GM12878 (cell line): ENCODE measurements around the gene PITPNC1. TPM values are rescaled to one million over a fixed set of nuclear protein-coding genes. Genes with fewer than 3 reads are reported as not detected.

ENCODE experiments used
- ATAC-seq: fragments of 200-7000 bp; cut with Tn5 transposase; 3 replicates; pipeline ENCODE4 v1.9.1; 2020; ENCODE audit warnings: mild to moderate bottlenecking, moderate library complexity
- BruUV-seq: library from RNA; stranded (reverse); fragments of 400-500 nt; replicated peaks from 2 replicates; lab custom pipeline; 2021; lab: Mats Ljungman, UMichigan
- CTCF ChIA-PET: fragments of 300-600 bp; sonication (Branson Sonifier 250); formaldehyde crosslinking; extraction: SDS; loops from one replicate; lab custom pipeline; 2021; ENCODE audit warnings: inconsistent platforms; lab: Yijun Ruan, JAX
- POLR2A ChIA-PET: fragments of 350-600 bp; formaldehyde crosslinking; extraction: SDS; loops from one replicate; lab custom pipeline; 2021; ENCODE audit warnings: inconsistent platforms; lab: Charles Lee
- RAD21 ChIA-PET: fragments of 300-600 bp; sonication (Branson Sonifier 250); formaldehyde crosslinking; loops from one replicate; lab custom pipeline; 2023; ENCODE audit warnings: antibody characterized with exemption; ENCODE audit not compliant: unreplicated experiment; lab: Charles Lee
- SMC1A ChIA-PET: fragments of 300-600 bp; sonication (Branson Sonifier 250); formaldehyde crosslinking; loops from one replicate; lab custom pipeline; 2023; ENCODE audit not compliant: unreplicated experiment, uncharacterized antibody; lab: Charles Lee
- DNase-seq: peaks from one replicate; pipeline ENCODE4 v3.0.0-alpha.2; 2011; ENCODE audit warnings: low read depth, low spot score
- FAIRE-seq: peaks from 3 replicates; lab custom pipeline; 2011; peaks lifted over from hg19 to GRCh38; lab: Jason Lieb, UNC
- H2AFZ ChIP-seq: 2 replicates; pipeline ENCODE4 v1.6.0; 2011; ENCODE audit warnings: low read depth, low read length, control low read depth; ENCODE audit not compliant: control insufficient read depth
- H3K27ac ChIP-seq: 2 replicates; pipeline ENCODE4 v1.5.1; 2011; ENCODE audit warnings: control low read depth; ENCODE audit not compliant: control insufficient read depth, insufficient read depth
- H3K27me3 ChIP-seq, 2 experiments: replicated peaks in 1 of 2; 2 replicates each; pipeline versions ENCODE4 v1.6.0 to v1.6.1; 2011; ENCODE audit warnings: low read length in 1 of 2; ENCODE audit not compliant: control insufficient read depth in 2 of 2, insufficient read depth in 2 of 2
- H3K36me3 ChIP-seq, 2 experiments: 2 replicates each; pipeline ENCODE4 v1.5.1; 2011; ENCODE audit warnings: low read length in 1 of 2; ENCODE audit not compliant: control insufficient read depth in 2 of 2, insufficient read depth in 2 of 2
- H3K4me1 ChIP-seq: 2 replicates; pipeline ENCODE4 v1.6.1; 2011; ENCODE audit warnings: mild to moderate bottlenecking, low read length, moderate library complexity, mixed read lengths; ENCODE audit not compliant: control insufficient read depth, insufficient read depth
- H3K4me2 ChIP-seq: 2 replicates; pipeline ENCODE4 v1.6.0; 2011; ENCODE audit warnings: control low read depth; ENCODE audit not compliant: control insufficient read depth, insufficient read depth
- H3K4me3 ChIP-seq: fragments of 200-600 bp; sonication (generic); 2 replicates; pipeline ENCODE4 v1.5.1; 2016
- H3K79me2 ChIP-seq: 2 replicates; pipeline ENCODE4 v1.6.0; 2011; ENCODE audit warnings: low read length; ENCODE audit not compliant: control insufficient read depth, insufficient read depth
- H3K9ac ChIP-seq: 2 replicates; pipeline ENCODE4 v1.8.0; 2011; ENCODE audit warnings: low read length, control low read depth, mixed read lengths; ENCODE audit not compliant: control insufficient read depth, insufficient read depth
- H3K9me3 ChIP-seq: replicated peaks from 3 replicates; pipeline ENCODE4 v1.5.1; 2011; ENCODE audit warnings: mild to moderate bottlenecking, low read length; ENCODE audit not compliant: control insufficient read depth, insufficient read depth
- H4K20me1 ChIP-seq: 2 replicates; pipeline ENCODE4 v1.6.0; 2011; ENCODE audit not compliant: control insufficient read depth, insufficient read depth
- ESRRA ChIP-seq: IDR thresholded peaks from 2 replicates; pipeline ENCODE4 v1.6.1; 2012; ENCODE audit warnings: mild to moderate bottlenecking, low read length, improper control_type of control experiment
- FOXM1 ChIP-seq: IDR thresholded peaks from 2 replicates; pipeline ENCODE4 v1.6.1; 2012; ENCODE audit warnings: low read depth, mild to moderate bottlenecking, inconsistent platforms, low read length, moderate library complexity
- MAX ChIP-seq: IDR thresholded peaks from 2 replicates; pipeline ENCODE4 v1.6.1; 2012; ENCODE audit warnings: low read depth, low read length, improper control_type of control experiment
- MEF2A ChIP-seq: IDR thresholded peaks from 2 replicates; pipeline ENCODE4 v1.6.1; 2011; ENCODE audit warnings: low read depth, mild to moderate bottlenecking, low read length, moderate library complexity; ENCODE audit not compliant: insufficient read depth
- MYC ChIP-seq: IDR thresholded peaks from 2 replicates; pipeline ENCODE4 v1.6.1; 2011; ENCODE audit warnings: mild to moderate bottlenecking, low read length, moderate library complexity, inconsistent platforms; ENCODE audit not compliant: insufficient read depth, insufficient replicate concordance, insufficient read length, severe bottlenecking
- NFIC ChIP-seq: IDR thresholded peaks from 2 replicates; pipeline ENCODE4 v1.6.1; 2012; ENCODE audit warnings: low read depth, mild to moderate bottlenecking, inconsistent platforms, low read length, moderate library complexity
- NR2F1 ChIP-seq: fragments of 450-650 bp; conservative IDR thresholded peaks from 2 replicates; pipeline ENCODE4 v1.6.1; 2017; ENCODE audit warnings: mild to moderate bottlenecking
- PML ChIP-seq: IDR thresholded peaks from 2 replicates; pipeline ENCODE4 v1.6.1; 2012; ENCODE audit warnings: low read length, inconsistent platforms
- RAD51 ChIP-seq: fragments of 450-650 bp; IDR thresholded peaks from 2 replicates; pipeline ENCODE4 v1.6.1; 2016; ENCODE audit warnings: moderate library complexity, mild to moderate bottlenecking, inconsistent platforms
- RCOR1 ChIP-seq: conservative IDR thresholded peaks from 2 replicates; pipeline ENCODE4 v1.6.1; 2012; ENCODE audit warnings: low read depth, low read length, improper control_type of control experiment
- TCF3 ChIP-seq: IDR thresholded peaks from 2 replicates; pipeline ENCODE4 v1.6.1; 2012; ENCODE audit warnings: low read depth, mild to moderate bottlenecking, low read length, borderline replicate concordance; ENCODE audit not compliant: insufficient read depth
- WGBS: methylation state at CpG from one replicate; pipeline ENCODE4 v1.1.6; 2016; ENCODE audit warnings: low lambda C conversion rate; ENCODE audit not compliant: insufficient replicate concordance, insufficient coverage; ENCODE audit errors: missing lambda C conversion rate; 5-methylcytosine and 5-hydroxymethylcytosine counted together
- in situ Hi-C: fragments of 300-500 bp; cut with MboI; formaldehyde crosslinking; loops from 9 replicates; pipeline ENCODE4 v1.14.3; 2018; ENCODE audit warnings: mixed read lengths
- intact Hi-C: fragments of 100-400 bp; cut with micrococcal nuclease; formaldehyde crosslinking; loops from one replicate; pipeline ENCODE4 v1.14.2; 2022; ENCODE audit not compliant: unreplicated experiment
- polyA plus RNA-seq, 11 experiments: library from polyadenylated mRNA; depleted of rRNA in 4 of 11; unstranded in 6 of 11; stranded (reverse) in 5 of 11; fragments of >200 nt; fragmentation: Nextera tagmentation in 4 of 11; fragmentation: Illumina TruSeq in 1 of 11; extraction: Ambion mirVana in 4 of 11; extraction: Trizol in 1 of 11; gene quantifications; 1 replicate in 1 of 11; 2 replicates in 10 of 11; pipeline versions ENCODE4 v1.2.1 to v1.2.3, GENCODE V29; 2011 to 2016; ENCODE audit warnings: inconsistent platforms in 2 of 11, missing spikeins in 2 of 11, low read depth in 1 of 11
- total RNA-seq, 4 experiments: library from RNA; depleted of rRNA in 3 of 4; stranded (reverse); fragments of >200 nt in 3 of 4; fragmentation: Illumina TruSeq in 1 of 4; extraction: Trizol in 1 of 4; gene quantifications; 2 replicates each; pipeline versions ENCODE4 v1.2.1 to v1.2.3, GENCODE V29; 2013 to 2021
- TF ChIP-seq, protein P1 (sequence below): fragments of 450-650 bp; IDR thresholded peaks from 2 replicates; pipeline ENCODE4 v1.6.1; 2016; ENCODE audit warnings: mild to moderate bottlenecking, moderate library complexity, borderline replicate concordance
- TF ChIP-seq, protein P2 (sequence below): IDR thresholded peaks from 2 replicates; pipeline ENCODE4 v1.6.1; 2011; ENCODE audit warnings: mild to moderate bottlenecking, low read depth, low read length, moderate library complexity; ENCODE audit not compliant: insufficient replicate concordance

Gene PITPNC1
- total and polyA plus RNA-seq, 10 of the 15 experiments (the other 5 are each of a cell fraction or from before 2014, with no cell fraction given): 12.2 to 62.4 (median 47.3) TPM

DNA sequence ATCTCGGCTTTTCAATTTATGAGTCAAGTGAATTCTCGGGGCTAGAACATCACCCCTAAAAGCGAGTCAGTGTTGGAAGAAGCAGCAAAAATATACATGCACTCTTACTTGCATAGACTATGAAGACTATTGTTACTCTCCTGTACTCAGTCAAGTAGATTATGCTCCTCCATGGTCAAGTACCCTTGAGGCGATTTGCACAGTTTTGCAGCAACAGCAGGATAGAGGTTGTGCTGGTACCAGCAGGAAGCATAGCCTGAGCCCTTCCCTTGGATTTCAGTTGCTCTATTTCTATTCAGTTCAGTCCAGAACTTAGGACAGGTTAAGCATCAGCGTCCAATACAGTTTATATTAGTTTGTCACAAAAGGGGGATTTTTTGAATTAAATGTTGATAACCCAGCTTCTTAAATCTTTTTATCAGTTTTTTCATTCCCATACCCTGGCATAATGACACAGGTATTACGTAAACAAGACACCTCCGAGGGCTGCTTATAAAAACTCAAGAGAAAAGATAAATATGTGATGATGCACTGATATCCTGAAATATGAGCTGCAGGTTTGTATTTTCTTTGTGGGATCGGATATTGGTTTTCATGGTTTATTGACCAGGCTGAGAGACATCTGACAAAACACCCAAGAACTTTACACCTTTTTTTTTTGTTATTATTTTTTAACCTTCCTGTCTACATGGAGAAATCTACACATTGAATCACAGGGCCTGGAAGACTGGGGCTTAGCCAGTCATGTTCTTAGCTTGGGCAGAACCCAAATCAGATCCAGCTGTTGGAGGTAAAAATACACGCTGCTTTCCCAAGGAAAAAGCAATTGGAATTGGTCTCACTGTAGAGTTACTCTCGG lies 144.1 kb downstream of the PITPNC1 start:
- Histone ChIP-seq H3K4me3 (peak overlapping the region; percentile 26; the same call in 1 of the 2 replicates), H3K36me3 (no peaks in the 10 kb centered on the region), H3K27ac (no peak overlapping the region), H4K20me1 (no peaks in the 10 kb centered on the region), H3K79me2 (peaks cover 12% of the 10 kb centered on the region), H3K4me1 (peaks cover 36% of the 10 kb centered on the region), H2AFZ (no peak overlapping the region), H3K9me3 (no peaks in the 10 kb centered on the region; the same call in 1 of the 3 replicates), H3K4me2 (peak overlapping the region; percentile 58; the same call in 1 of the 2 replicates), H3K9ac (no peak overlapping the region), H3K27me3 (no peaks in the 10 kb centered on the region)
- ChIA-PET RAD21 (interaction anchor here (1.1 kb wide), 1 partner anchor 142 kb away, joined by 3 read pairs; no protein-coding TSS in a partner anchor), CTCF (interaction anchor here (1.3 kb wide), 2 partner anchors 25 to 65 kb away, joined by 3 read pairs; no protein-coding TSS in a partner anchor), SMC1A (interaction anchor here (0.7 to 2.8 kb wide), 6 partner anchors 11 to 221 kb away, joined by 3 to 7 read pairs (median 3); no protein-coding TSS in a partner anchor), POLR2A (no interaction called here)
- no peak for TF ChIP-seq PML
- TF ChIP-seq, protein P1, sequence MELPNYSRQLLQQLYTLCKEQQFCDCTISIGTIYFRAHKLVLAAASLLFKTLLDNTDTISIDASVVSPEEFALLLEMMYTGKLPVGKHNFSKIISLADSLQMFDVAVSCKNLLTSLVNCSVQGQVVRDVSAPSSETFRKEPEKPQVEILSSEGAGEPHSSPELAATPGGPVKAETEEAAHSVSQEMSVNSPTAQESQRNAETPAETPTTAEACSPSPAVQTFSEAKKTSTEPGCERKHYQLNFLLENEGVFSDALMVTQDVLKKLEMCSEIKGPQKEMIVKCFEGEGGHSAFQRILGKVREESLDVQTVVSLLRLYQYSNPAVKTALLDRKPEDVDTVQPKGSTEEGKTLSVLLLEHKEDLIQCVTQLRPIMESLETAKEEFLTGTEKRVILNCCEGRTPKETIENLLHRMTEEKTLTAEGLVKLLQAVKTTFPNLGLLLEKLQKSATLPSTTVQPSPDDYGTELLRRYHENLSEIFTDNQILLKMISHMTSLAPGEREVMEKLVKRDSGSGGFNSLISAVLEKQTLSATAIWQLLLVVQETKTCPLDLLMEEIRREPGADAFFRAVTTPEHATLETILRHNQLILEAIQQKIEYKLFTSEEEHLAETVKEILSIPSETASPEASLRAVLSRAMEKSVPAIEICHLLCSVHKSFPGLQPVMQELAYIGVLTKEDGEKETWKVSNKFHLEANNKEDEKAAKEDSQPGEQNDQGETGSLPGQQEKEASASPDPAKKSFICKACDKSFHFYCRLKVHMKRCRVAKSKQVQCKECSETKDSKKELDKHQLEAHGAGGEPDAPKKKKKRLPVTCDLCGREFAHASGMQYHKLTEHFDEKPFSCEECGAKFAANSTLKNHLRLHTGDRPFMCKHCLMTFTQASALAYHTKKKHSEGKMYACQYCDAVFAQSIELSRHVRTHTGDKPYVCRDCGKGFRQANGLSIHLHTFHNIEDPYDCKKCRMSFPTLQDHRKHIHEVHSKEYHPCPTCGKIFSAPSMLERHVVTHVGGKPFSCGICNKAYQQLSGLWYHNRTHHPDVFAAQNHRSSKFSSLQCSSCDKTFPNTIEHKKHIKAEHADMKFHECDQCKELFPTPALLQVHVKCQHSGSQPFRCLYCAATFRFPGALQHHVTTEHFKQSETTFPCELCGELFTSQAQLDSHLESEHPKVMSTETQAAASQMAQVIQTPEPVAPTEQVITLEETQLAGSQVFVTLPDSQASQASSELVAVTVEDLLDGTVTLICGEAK: no peak
- TF ChIP-seq TCF3: no peak
- no peak for TF ChIP-seq FOXM1
- no peak for TF ChIP-seq RAD51
- no peak for TF ChIP-seq MAX
- no peak for TF ChIP-seq RCOR1
- TF ChIP-seq ESRRA: no peak
- no peak for TF ChIP-seq NR2F1
- TF ChIP-seq NFIC: no peak
- TF ChIP-seq, protein P2, sequence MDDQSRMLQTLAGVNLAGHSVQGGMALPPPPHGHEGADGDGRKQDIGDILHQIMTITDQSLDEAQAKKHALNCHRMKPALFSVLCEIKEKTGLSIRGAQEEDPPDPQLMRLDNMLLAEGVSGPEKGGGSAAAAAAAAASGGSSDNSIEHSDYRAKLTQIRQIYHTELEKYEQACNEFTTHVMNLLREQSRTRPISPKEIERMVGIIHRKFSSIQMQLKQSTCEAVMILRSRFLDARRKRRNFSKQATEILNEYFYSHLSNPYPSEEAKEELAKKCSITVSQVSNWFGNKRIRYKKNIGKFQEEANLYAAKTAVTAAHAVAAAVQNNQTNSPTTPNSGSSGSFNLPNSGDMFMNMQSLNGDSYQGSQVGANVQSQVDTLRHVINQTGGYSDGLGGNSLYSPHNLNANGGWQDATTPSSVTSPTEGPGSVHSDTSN: no peak
- TF ChIP-seq MEF2A: no peak
- no peak for TF ChIP-seq MYC
- in situ Hi-C loops: no loop called here
- FAIRE-seq: no peak
- no TSS peak for BruUV-seq
- WGBS: 37% methylated on average over 10 of the region's 10 CpGs
- intact Hi-C loops: no loop called here
- peak; percentile 17; the same call in 2 of the 3 replicates for ATAC-seq
- no peak for DNase-seq
